D721Med (cell line): ENCODE data around the gene FLVCR1.
A peak's percentile ranks its signal among the peaks of the same experiment; 100 is the strongest.

Experiments used
- DNase-seq: peaks from one replicate; pipeline ENCODE4 v3.0.0; 2011; ENCODE audit warnings: low spot score; ENCODE audit not compliant: insufficient read length
- FAIRE-seq: peaks from 2 replicates; lab custom pipeline; 2011; peaks lifted over from hg19 to GRCh38; lab: Jason Lieb, UNC
- CTCF ChIP-seq: IDR thresholded peaks from 2 replicates; pipeline ENCODE4 v1.5.1; 2012; ENCODE audit warnings: mild to moderate bottlenecking, control low read depth; ENCODE audit not compliant: insufficient read depth; ENCODE audit errors: missing control alignments

FLVCR1 gene

GRCh38 chr1:212935387-212935981 lies 77.4 kb downstream of the FLVCR1 start:
- no peak for DNase-seq
- TF ChIP-seq CTCF: no peak
- no peak for FAIRE-seq

- no peak for TF ChIP-seq CTCF
- no peak for FAIRE-seq
- no peak for DNase-seq
These were observed 79.0 kb downstream of the FLVCR1 start for GRCh38 chr1:212937034-212937433.

GRCh38 chr1:212938846-212939245 lies 80.8 kb downstream of the FLVCR1 start:
- no peak for FAIRE-seq
- no peak for TF ChIP-seq CTCF
- DNase-seq: no peak

GRCh38 chr1:212941452-212941851 lies 83.4 kb downstream of the FLVCR1 start:
- no peak for TF ChIP-seq CTCF
- no peak for DNase-seq
- peak; percentile 88 for FAIRE-seq

GRCh38 chr1:212942679-212943392 lies 84.8 kb downstream of the FLVCR1 start:
- no peak for DNase-seq
- FAIRE-seq: no peak
- TF ChIP-seq CTCF: no peak

- FAIRE-seq (no peak), DNase-seq (no peak)
- no peak for TF ChIP-seq CTCF
These were observed 85.3 kb downstream of the FLVCR1 start for GRCh38 chr1:212943393-212943710.

GRCh38 chr1:212944229-212944901 lies 86.3 kb downstream of the FLVCR1 start:
- no peak for DNase-seq
- no peak for FAIRE-seq
- TF ChIP-seq CTCF: no peak
